ENCODE results near the gene ACSM6. TPM values are rescaled to one million over a fixed set of nuclear protein-coding genes. Genes with fewer than 3 reads are reported as not detected.

Gene ACSM6
- total RNA-seq, 1 experiment from 2014 or later: not detected

GRCh38 chr10:95266674-95267095 lies 72.6 kb downstream of the ACSM6 start:
- no peak for DNase-seq (ENCODE audit: extremely low read depth, low read depth)

- no peak for DNase-seq (ENCODE audit: extremely low read depth, low read depth)
These were observed 73.2 kb downstream of the ACSM6 start for GRCh38 chr10:95267251-95267650.

- DNase-seq (ENCODE audit: extremely low read depth, low read depth): no peak
These were observed 74.4 kb downstream of the ACSM6 start for GRCh38 chr10:95268438-95268837.

GRCh38 chr10:95273393-95274312 lies 79.6 kb downstream of the ACSM6 start:
- DNase-seq (ENCODE audit: extremely low read depth, low read depth): peak; percentile 30

- DNase-seq (ENCODE audit: extremely low read depth, low read depth): no peak
These were observed 81.8 kb downstream of the ACSM6 start for GRCh38 chr10:95275726-95276366.

DNA sequence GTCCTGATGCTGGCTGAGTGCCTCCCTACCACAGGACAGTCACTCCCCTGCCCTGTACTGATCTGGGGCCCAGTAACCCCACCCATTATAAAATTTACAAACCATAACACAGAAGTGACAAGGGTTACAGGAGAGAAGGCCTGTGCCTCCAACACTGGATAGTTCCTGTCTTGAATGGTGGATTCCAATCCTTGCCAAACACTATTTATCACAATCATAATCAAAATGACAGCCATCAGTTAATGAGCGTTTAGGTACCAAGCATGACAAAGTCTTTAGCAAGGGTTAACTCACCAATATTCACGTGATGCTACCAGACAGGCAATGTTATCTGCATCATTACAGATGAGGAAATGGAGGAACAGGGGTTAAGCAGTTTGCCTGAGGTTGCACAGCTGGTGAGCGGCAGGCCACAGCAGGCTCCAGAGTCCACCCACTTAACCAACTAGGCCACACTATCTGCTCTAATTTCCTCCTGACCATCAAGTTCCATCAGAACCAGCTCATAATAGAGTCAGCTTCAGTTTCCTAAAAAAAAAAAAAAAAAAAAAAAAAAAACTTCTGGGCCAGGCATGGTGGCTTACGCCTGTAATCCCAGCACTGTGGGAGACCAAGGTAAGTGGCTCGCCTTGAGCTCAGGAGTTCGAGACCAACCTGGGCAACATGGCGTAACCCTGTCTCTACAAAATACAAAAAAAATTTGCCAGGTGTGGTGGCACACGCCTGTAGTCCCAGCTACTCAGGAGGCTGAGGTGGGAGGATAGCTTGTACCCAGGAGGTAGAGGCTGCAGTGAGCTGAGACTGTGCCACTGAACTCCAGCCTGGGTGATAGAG lies 82.5 kb downstream of the ACSM6 start:
- DNase-seq (ENCODE audit: extremely low read depth, low read depth): no peak

DNA sequence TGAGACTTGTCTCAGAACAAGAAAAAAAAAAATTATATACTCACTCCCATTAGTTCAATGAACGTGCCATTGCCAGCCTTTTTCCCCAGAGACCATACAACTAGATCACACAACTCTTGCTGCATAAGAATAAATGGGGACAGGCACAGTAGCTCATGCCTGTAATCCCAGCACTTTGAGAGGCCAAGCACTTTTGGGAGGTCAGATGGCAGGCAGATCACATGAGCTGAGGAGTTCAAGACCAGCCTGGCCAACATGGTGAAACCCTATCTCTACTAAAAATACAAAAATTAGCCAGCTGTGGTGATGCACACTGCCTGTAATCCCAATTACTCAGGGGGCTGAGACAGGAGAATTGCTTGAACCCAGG lies 83.1 kb downstream of the ACSM6 start:
- no peak for DNase-seq (ENCODE audit: extremely low read depth, low read depth)

DNA sequence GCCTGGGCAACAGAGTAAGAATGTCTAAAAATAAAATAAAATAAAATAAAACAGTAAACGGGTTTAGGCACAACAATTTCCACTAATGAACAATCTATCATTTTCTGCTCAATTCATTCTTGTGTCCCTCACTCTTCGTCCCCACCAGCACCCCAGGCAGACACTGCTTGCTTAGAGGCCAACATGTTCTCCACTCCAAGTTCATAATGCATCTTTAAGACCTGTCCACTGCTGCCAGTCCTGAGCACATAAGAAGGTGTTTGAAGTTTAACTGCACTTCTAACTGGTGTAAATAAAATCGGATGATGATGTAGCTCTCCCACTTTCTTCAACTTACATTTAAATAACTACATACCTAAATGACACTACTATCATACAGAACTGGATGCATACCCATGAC lies 83.6 kb downstream of the ACSM6 start:
- no peak for DNase-seq (ENCODE audit: extremely low read depth, low read depth)

Small RNA genes lying within 50 kb of the gene (small RNA-seq; reads per million reads assigned to genes)
- gene AL157834.3: 0 reads per million in 2 experiments

Other genes with a start within 250 kb of the ACSM6 start
- not detected in 2 replicates for gene CYP2C8, start 124.7 kb upstream of the ACSM6 start, total RNA-seq (2014; rRNA removed; shearing (Covaris generic))
- 19.4 and 21.0 TPM in 2 replicates for gene PDLIM1, start 96.8 kb downstream of the ACSM6 start, total RNA-seq (2014; rRNA removed; shearing (Covaris generic))